Brain microvascular endothelial cell (primary cell): ENCODE results near the gene ANKMY1.

Source experiments
- DNase-seq: peaks from one replicate; pipeline ENCODE4 v3.0.0-alpha.2; 2020
- H3K27ac ChIP-seq: fragments of 250-450 bp; sonication (Bioruptor Pico); 2 replicates; pipeline ENCODE4 v1.5.1; 2020; ENCODE audit warnings: mild to moderate bottlenecking, moderate library complexity
- H3K27me3 ChIP-seq: fragments of 250-450 bp; sonication (Bioruptor Pico); replicated peaks from 2 replicates; pipeline ENCODE4 v1.5.1; 2020; ENCODE audit warnings: mild to moderate bottlenecking
- H3K36me3 ChIP-seq: fragments of 250-450 bp; sonication (Bioruptor Pico); replicated peaks from 2 replicates; pipeline ENCODE4 v1.5.1; 2020; ENCODE audit warnings: mild to moderate bottlenecking
- H3K4me3 ChIP-seq: 2 replicates; pipeline ENCODE4 v1.5.1; 2011; ENCODE audit warnings: low read depth, mild to moderate bottlenecking, control low read depth, low read length, moderate library complexity
- in situ Hi-C: cut with HindIII; loops from 2 replicates; pipeline ENCODE4 v1.10.0; 2017; ENCODE audit warnings: low sequenced_read_pairs, low pct_ligation_motif_present
- TF ChIP-seq, protein P1 (sequence below): IDR thresholded peaks from 2 replicates; pipeline ENCODE4 v1.5.1; 2011; ENCODE audit warnings: low read depth, mild to moderate bottlenecking, moderate library complexity, low read length, control low read depth, inconsistent platforms; ENCODE audit errors: missing control alignments

ANKMY1 gene

GRCh38 chr2:240431271-240431660, 126.5 kb downstream of the ANKMY1 start:
- in situ Hi-C loops: loop anchor here (10.0 kb wide), 1 partner anchor 196 kb away; no protein-coding TSS in a partner anchor
- DNase-seq: no peak
- no peaks in the 10 kb centered on the region for H3K27me3 ChIP-seq
- H3K36me3 ChIP-seq: no peaks in the 10 kb centered on the region
- TF ChIP-seq, protein P1, sequence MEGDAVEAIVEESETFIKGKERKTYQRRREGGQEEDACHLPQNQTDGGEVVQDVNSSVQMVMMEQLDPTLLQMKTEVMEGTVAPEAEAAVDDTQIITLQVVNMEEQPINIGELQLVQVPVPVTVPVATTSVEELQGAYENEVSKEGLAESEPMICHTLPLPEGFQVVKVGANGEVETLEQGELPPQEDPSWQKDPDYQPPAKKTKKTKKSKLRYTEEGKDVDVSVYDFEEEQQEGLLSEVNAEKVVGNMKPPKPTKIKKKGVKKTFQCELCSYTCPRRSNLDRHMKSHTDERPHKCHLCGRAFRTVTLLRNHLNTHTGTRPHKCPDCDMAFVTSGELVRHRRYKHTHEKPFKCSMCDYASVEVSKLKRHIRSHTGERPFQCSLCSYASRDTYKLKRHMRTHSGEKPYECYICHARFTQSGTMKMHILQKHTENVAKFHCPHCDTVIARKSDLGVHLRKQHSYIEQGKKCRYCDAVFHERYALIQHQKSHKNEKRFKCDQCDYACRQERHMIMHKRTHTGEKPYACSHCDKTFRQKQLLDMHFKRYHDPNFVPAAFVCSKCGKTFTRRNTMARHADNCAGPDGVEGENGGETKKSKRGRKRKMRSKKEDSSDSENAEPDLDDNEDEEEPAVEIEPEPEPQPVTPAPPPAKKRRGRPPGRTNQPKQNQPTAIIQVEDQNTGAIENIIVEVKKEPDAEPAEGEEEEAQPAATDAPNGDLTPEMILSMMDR: no peak
- H3K4me3 ChIP-seq: no peak overlapping the region
- no peak overlapping the region for H3K27ac ChIP-seq

DNA sequence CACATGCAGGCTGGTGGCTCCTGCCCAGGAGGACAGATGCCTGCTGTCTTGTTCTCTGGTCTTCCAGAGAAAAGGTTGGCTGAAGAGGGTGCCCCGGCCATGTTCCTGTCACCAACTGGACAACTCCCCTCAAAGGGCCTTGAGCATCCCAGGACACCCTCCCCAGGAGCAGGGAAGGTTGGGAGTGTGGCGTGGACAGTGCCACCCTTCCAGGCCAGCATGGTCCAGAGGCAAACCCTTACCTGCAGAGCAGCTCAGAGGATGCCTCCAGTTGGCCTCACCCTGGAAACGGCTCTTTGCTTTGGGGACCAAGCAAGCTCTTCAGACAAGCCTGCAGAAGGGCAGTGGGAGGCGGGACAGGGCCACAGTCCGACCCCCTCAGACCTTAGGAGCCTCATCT, 127.2 kb downstream of the ANKMY1 start:
- Histone ChIP-seq H3K27ac (no peak overlapping the region), H3K36me3 (no peaks in the 10 kb centered on the region), H3K27me3 (no peaks in the 10 kb centered on the region), H3K4me3 (no peak overlapping the region)
- TF ChIP-seq, protein P1: no peak
- in situ Hi-C loops: loop anchor here (10.0 kb wide), 1 partner anchor 196 kb away; no protein-coding TSS in a partner anchor
- no peak for DNase-seq

- TF ChIP-seq, protein P1: no peak
- no peak overlapping the region for H3K27ac ChIP-seq
- no peak overlapping the region for H3K4me3 ChIP-seq
- no peaks in the 10 kb centered on the region for H3K36me3 ChIP-seq
- no peak for DNase-seq
- in situ Hi-C loops: loop anchor here (10.0 kb wide), 1 partner anchor 195 kb away; no protein-coding TSS in a partner anchor
- H3K27me3 ChIP-seq: no peaks in the 10 kb centered on the region
Measured at GRCh38 chr2:240429872-240430491, 127.8 kb downstream of the ANKMY1 start.
